Hippocampal formation (tissue), 2 donors: ENCODE data around the gene TRAPPC10.
"Not testable (repeated sequence)": the region's sequence is repeated elsewhere in the genome, so short reads cannot be mapped to it uniquely, and the experiment has no call there.

Source experiments
- DNase-seq, 2 donors: peaks; one replicate each; lab custom pipeline; 2025; lab: John Stamatoyannopoulos, UW

TRAPPC10 gene

DNA sequence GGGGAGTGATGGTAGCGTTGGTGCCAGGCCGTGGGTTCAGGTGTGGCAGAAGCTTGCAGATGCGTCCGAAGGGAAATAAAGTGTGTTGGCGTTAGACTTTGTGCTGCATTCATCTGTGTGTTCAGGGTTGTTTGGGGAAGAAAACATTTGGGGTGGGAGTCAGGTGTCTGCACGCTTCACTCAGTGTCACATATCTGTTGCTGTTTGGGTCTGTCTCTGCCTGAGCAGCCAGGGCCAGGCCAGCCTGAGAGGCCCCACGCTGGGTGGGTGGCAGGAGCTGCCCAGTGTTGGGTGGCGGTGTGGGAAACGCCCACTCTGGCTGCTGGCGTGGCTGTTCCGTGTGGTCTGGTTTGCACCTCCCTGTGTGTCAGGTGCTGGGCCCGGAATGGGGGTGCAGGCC lies 133.5 kb downstream of the TRAPPC10 start:
- DNase-seq, result not testable (repeated sequence)

DNA sequence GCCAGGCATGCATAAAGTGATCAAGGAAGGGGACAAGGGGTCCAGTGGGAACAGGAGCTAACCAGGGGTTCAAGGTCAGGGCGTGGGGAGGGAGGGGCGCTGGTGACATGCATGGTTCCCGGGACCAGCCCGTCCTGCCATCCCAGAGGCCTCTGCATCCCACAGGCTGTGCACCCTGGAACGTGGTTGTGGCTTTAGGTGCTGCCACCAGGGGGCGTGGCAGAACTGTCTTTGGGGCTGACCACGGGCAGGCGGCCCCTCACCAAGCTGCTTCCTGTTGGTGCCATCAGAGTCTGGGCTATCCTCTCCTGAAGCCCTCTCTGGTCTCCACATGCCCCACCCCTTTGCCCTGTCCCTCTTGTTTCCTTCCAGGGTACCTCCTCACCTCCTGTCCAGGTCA lies 135.0 kb downstream of the TRAPPC10 start:
- DNase-seq, result not testable (repeated sequence)

DNA sequence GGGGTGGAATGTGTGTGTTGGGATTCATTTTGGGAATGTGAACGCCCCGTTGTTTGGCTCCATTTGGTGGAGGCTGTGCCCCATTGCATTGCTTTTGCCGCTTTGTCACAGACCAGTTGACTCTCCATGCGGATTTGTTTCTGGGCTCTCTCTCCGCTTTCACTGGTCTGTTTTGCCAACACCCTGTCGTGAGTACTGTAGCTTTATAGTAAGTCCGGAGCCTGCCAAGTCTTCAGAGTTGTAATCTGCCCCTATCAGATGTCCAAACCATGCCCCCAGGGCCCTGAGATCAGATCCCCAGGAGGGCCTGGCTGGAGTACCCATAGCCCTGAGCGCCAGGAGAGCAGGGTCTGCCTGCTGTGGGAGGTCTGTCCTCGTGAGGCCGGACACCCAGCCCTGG lies 138.1 kb downstream of the TRAPPC10 start:
- not testable (repeated sequence) for DNase-seq

DNA sequence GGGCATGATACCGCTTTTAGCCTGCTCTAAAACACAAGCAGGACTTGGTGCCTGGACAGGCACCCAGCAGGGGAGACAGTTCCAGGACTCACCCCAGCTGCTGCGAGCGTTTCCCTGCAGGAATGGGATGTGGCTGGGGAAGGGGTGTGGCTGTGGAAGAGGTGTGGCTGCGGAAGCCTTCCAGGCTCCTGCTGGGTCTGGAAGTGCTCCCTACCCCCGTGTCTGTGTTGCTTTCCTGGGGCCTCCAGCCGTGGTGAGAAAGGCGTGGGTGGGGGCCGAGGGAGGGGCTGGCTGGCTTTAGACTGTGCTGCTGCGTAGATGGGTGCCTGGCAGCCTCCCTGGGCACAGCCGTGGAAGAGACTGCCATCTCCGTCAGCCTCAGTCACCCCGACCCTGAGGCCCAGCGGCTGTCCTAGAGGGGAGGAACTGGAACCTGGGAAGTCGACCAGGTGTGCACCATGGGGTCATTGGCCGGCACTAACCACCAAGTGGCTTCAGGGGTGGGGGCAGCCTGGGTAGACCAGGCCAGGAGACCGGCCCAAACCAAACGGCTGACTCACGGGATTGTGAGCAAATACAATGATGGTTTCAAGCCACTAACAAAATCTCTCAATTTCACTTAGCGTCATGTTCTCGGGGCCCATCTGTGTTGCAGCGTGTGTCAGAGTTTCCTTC lies 141.2 kb downstream of the TRAPPC10 start:
- not testable (repeated sequence) for DNase-seq

DNA sequence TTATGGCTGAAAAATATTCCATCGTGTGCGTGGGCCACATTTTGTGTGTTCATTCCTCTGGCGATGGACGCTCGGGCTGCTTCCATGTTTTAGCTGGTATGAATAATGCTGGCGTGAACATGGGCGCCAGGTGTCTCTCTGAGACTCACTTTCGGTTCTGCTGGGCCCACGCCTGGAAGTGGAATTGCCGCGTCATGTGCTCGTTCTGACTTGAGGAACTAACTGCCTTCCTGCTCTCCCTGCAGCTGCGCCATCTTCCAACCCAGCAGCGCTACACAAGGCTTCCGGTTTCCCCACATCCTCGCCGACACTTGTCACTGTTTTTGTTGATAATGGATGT lies 141.8 kb downstream of the TRAPPC10 start:
- not testable (repeated sequence) for DNase-seq

DNA sequence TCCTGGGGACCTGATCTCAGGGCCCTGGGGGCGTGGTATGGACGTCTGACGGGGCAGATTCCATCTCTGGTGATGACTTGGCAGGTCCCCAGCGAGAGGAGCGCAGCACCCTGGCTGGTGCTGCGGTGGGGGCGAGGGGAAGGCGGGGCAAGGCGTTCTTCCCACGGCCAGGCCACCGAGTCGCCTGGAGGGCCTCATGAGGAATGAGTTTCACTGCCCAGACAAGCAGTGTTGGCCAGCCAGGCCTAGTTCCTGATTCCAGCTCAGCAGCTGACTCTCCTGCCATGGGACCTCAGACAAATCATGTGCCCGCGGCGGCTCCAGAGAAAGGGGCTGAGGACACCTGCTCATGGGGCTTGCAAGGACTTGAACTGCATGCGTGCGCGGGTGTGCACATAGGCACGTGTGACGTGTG lies 142.7 kb downstream of the TRAPPC10 start:
- not testable (repeated sequence) for DNase-seq

DNA sequence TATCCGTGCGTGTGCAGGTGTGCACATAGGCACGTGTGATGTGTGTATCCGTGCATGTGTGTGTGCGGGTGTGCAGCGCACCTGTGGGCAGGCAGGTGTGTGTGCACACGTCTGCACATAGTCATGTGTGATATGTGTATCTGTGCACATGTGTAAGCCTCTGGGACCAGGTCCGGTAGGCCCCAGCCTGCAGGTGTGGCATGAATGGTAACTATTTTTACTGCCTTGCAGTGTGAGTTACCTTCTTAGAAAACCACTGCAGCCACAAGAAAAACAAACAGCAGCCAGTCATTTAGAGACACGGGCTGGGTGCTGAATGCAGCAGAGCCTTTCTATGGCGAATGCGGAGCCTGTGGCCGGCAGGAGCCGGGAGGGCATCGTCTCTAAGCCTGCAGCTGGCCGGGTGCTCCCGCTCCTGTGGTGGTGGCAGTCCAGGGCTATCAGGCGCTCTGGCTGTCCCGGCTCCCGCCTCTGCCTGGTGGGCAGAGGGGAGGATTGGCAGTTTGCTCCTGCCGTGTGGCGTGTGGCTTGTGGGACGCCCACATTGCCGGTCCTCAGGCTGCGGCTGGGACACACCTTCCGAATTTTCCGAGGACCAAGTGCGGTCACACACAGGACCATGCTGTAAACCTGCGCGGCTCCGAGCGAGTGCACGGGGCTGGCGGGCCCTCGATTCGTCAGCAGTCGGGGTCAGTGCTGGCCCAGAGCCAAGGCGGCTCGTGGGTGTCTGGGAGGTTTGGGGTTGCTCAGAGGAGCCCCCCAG lies 143.3 kb downstream of the TRAPPC10 start:
- not testable (repeated sequence) for DNase-seq

DNA sequence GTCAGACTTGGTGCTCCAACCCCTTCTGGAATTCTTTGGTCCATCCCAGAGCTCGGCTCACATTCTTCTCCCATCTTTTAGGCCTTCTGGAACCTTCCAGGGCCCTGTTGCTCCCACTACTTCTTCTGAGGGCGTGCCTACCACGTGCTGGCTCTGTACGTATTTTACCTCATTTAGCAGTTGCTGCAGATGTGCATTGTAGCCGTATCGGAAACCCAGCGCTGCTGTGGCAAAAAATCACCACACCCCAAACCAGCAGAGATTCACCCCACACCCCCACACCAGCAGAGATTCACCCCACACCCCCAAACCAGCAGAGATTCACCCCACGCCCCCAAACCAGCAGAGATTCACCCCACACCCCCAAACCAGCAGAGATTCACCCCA lies 143.9 kb downstream of the TRAPPC10 start:
- DNase-seq, result not testable (repeated sequence)
